GM23248 (cell line): ENCODE measurements around the gene CLK3.

Source experiments
- EZH2 ChIP-seq: fragments of 200-600 bp; sonication (generic); IDR thresholded peaks from 2 replicates; pipeline ENCODE4 v1.6.1; 2018; ENCODE audit warnings: antibody characterized with exemption, mild to moderate bottlenecking; ENCODE audit not compliant: insufficient read depth, poor library complexity, severe bottlenecking
- EZH2phosphoT487 ChIP-seq: fragments of 200-600 bp; sonication (generic); IDR thresholded peaks from 2 replicates; pipeline ENCODE4 v1.6.1; 2018; ENCODE audit warnings: antibody characterized with exemption, moderate library complexity, mild to moderate bottlenecking, low read depth; ENCODE audit not compliant: insufficient read depth

DNA sequence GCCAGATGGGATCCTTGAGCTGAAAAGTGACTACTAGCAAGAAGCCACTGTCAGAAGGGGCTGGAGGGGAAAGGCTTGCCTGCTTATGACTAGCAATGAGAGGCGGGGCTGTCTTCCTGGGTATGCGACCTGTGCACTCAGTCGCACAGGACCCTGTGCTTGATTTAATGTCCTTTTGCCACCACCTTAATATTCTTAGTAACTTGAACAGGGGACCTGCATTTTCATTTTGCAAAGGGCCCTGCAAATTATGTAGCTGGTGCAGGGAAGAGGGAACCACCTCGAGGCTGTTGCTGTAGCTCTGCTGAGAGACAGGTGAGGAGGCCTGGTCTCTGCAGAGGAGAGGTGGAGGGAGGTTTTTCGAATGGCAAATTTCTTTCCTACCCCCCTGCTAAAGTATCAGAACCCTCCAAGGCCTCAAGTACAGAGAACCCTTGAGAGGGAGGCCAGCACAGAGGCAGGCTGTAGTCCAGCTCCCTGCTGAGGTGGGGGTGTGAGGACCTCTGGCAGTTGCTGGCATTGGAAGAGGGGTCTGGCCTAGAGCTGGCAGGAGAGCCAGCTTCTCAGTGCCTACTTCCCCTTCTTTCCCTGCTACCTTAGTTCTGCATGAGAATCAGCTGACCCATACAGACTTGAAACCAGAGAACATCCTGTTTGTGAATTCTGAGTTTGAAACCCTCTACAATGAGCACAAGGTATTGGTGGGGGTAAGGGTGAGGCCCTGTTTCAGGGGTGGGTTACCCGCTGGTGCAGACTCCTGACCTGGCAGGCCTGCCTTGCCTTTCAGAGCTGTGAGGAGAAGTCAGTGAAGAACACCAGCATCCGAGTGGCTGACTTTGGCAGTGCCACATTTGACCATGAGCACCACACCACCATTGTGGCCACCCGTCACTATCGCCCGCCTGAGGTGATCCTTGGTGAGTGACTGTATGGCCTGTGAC is 11.4 kb downstream of the CLK3 start:
- TF ChIP-seq EZH2 (no peak), EZH2phosphoT487 (no peak)
